ACHN (cell line): ENCODE measurements around the gene CALM3.

Source experiments
- DNase-seq: peaks from one replicate; pipeline ENCODE4 v3.0.0-alpha.2; 2015
- in situ Hi-C: cut with HindIII; loops from 2 replicates; pipeline ENCODE4 v1.10.0; 2017; ENCODE audit warnings: low sequenced_read_pairs, low pct_ligation_motif_present, low pct_unique_long_range_greater_than_20kb

CALM3 gene

GRCh38 chr19:46656541-46656940 lies 55.4 kb downstream of the CALM3 start:
- in situ Hi-C loops, result no loop called here

GRCh38 chr19:46659151-46660007 lies 58.2 kb downstream of the CALM3 start:
- in situ Hi-C loops, result no loop called here

More at GRCh38 chr19:46656541-46656940, 55.4 kb downstream of the CALM3 start:
- no peak for DNase-seq

GRCh38 chr19:46660008-46660517 lies 58.9 kb downstream of the CALM3 start:
- in situ Hi-C loops, result no loop called here
- DNase-seq, result no peak

More at GRCh38 chr19:46659151-46660007, 58.2 kb downstream of the CALM3 start:
- no peak for DNase-seq
